Activated effector memory CD4-positive, alpha-beta T cell treated with Interleukin-2 at 50 U/mL for 16 hours (primary cell): ENCODE measurements around the gene PIGK.
A peak's percentile ranks its signal among the peaks of the same experiment; 100 is the strongest.
"Not testable (repeated sequence)": the region's sequence is repeated elsewhere in the genome, so short reads cannot be mapped to it uniquely, and the experiment has no call there.

Experiments
- DNase-seq: peaks from one replicate; pipeline ENCODE4 v3.0.0-alpha.2; 2020

Gene PIGK

DNA sequence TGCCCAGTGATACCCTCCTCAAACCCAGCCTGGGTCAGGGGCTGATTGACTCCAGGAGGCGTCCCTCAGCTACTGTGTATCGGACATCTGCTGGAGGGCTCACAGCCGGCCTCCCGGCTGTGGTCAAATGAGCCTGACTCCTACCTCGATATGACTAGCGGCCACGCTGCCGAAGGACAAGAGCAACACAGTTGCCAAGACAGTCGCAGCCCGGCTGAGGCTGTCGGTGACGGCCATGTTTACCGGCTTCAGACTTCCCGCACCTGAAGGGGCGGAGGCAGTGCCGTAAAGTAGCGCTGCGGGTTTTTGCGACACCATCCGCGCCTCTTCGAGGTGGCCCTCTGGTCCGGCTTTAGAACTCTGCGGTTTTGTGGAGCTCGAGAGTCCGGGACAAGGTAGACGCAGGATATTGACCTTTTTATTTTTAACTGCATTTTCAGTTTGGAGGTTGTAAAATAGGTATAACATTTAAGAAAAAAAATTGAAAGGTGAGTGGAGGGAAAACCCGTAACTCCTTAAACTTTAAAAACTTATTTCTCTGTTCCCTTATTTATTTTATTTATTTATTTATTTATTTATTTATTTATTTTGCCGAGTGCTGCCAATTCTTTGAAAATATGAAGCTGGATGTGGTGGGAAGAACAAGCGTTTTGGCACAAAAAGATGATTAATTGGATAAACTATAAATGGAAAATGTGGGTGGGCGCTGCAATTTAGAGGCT is at the start of gene PIGK:
Gene PIGK, minus strand, starts transcription at position 265 of the 722 bp plus-strand sequence. Its CDS starts 28 bp downstream, at position 237.
- DNase-seq = peak; percentile 82

GRCh38 chr1:77267035-77267434 is 47.8 kb upstream of the PIGK start:
- DNase-seq = no peak

GRCh38 chr1:77265180-77265579 is 46.0 kb upstream of the PIGK start:
- no peak for DNase-seq

GRCh38 chr1:77263708-77264107 is 44.5 kb upstream of the PIGK start:
- DNase-seq = no peak

DNA sequence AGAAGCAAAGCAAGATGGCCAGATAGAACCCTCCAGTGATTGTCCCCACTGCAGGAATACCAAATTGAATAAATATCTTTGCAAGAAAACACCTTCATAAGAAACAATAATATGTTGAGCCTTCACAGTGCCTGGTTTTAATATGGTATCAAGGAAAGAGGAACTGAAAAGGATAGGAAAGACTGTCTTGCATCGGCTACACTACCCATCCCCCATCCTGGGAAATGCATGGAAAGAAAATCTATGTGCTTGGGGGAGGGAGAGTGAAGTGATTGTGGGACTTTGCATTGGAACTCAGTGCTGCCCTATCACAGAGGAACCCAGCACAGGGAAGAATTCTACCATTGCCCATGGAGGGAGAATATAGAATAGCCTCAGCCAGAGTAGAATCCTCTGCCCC is 34.0 kb upstream of the PIGK start:
- DNase-seq = no peak

DNA sequence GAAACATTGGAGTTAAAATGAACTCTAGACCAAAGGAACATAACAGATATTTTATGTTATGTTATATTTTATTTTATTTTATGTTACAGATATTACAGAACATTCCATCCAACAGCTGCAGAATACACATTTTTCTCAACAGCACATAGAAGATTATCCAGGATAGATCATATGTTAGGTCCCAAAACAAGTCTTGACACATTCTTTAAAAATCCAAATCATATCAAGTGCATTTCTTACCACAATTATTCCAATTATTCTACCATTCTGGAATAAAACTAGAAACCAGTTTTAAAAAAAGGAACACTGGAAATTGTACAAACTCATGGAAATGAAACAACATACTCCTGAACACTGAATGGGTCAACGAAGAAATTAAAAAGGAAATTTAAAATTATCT is 30.9 kb upstream of the PIGK start:
- no peak for DNase-seq

- no peak for DNase-seq
Observed at GRCh38 chr1:77245830-77246229, 26.6 kb upstream of the PIGK start.

DNA sequence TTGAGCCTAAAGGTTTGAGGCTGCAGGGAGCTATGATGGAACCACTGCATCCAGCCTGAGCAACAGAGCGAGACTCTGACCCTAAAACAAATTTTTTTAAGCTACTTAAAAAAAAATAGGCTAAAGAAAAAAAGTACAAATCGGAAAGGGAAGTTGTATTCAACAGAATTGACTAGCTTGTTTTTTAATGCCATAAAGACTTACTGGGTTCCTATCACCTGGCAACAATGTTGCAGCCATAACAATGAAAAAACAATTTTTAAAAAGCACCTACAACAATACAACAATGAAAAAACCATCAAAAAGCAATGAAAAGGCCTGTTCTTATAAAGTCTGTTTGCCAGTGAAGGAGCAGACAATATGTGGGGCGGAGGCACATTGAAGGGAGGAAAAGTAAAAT is 20.1 kb upstream of the PIGK start:
- no peak for DNase-seq

DNA sequence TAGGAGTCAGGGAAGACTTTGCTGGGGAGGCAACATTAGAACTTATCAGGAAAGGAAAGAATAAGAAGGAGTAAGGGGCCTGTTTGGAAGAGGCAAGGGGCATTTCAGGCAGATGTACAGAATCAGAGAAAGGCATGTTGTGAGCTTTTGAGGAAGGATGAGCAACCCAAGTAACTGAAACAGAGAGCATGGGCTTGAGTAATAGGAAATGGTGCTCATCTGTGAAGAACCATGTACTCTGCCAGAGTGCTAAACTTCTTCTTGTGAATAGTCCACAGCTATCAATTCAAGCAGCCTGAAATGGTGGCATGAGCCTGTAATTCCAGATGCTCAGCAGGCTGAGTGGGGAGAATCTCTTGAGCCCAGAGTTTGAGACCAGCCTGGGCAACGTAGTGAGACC is 19.2 kb upstream of the PIGK start:
- no peak for DNase-seq

GRCh38 chr1:77234943-77235342 is 15.7 kb upstream of the PIGK start:
- no peak for DNase-seq

- DNase-seq = no peak
Observed at GRCh38 chr1:77234096-77234495, 14.9 kb upstream of the PIGK start.

GRCh38 chr1:77232829-77233228 is 13.6 kb upstream of the PIGK start:
- DNase-seq = no peak

DNA sequence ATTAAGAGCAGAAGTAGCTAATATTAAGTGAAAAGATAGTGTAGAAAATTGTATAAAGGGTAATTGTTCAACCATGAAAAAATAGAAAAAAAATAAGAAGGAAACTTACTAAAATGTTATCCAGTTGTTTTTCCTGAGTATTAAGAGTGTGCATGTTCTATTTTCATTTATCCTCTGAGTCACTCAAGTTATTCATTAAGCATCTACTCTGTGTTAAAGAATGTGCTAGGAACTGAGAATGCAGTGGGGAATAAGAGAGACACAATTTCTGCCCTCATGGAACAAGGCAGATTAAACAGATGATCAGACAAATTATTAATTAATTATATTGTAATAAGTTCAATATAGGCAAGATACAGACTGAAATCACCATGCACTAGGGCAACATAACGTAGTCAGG is 10.8 kb upstream of the PIGK start:
- DNase-seq = no peak

DNA sequence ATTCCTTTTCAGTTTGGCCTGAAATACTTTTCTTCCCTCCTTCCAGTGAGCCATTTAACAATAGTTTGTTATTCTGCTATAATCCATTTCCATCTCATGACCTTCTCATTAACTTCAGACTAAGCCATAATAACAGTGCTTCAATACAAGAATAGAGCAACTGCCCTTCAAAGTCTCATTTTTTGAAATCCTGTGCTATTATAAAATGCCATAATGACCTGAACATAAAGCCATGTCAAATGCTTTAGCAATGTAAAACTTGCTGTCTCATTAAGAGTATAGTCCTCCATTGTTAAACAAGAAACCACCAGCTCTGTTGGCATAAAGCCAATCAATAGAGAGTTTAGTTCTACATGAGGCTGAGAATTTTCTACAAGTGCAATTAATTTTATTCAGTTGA is 9.6 kb upstream of the PIGK start:
- DNase-seq = no peak

GRCh38 chr1:77227381-77227780 is 8.2 kb upstream of the PIGK start:
- no peak for DNase-seq

GRCh38 chr1:77222496-77222895 is 3.3 kb upstream of the PIGK start:
- DNase-seq = no peak

DNA sequence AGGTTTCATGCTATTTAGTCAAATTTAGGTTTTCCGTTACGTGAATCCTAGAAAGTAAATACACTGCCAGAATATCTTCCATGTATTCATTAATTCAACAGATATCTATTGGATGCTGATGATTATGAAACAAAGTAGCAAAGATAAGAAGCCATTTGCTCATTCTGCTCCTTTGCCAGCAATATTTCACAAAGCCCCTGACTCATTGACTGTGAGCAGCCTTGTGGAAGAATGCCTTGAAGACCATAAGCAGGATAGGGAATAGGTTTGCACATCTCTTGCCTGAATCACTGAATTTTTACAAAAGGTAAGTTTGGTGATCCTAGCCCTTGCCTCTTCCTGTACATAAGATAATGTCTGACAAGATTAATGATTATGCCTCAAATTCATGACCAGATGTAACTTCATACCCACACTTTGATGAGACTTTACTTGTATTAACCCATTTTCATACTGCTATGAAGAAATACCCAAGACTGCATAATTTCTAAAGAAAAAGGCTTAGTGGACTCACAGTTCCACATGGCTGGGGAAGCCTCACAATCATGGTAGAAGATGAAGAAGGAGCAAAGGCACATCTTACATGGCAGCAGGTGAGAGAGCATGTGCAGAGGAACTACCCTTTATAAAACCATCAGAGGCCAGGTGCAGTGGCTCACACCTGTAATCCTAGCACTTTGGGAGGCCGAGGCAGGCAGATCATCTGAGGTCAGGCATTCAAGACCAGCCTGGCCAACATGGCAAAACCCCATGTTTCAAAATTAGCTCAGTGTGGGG is 1.6 kb upstream of the PIGK start:
- DNase-seq = no peak

DNA sequence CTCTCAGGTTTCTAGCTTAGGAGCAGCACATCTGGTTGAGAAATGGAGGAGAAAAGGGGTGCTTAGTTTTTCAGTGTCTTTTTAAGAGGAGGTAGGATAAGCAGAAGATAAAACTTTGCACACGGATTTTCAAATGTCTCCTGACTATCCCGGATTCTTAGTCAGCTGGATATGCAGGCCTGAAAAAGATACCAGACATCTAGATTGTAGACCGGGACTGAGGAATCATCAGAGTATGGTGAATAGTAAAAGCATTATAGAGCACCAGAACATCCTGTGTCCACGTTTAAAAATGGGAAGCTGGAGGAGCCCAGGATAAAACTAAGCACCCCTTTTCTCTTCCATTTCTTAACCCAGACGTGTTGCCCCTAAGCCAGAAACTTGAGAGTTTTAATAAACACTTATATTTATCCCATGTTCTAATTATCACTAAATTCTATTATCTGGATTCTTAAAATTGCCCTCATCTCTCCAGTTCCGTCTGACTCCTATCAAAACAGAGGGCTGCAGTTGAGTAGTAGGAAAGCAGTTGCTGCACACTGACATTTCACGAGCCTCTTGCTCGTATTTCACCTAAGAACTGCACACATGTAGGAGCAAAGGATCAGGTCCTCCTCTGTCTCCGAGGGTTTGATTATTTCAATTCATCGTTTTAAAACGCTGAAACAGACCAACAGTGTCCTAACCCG is 609 bp downstream of the PIGK start:
- DNase-seq = no peak

DNA sequence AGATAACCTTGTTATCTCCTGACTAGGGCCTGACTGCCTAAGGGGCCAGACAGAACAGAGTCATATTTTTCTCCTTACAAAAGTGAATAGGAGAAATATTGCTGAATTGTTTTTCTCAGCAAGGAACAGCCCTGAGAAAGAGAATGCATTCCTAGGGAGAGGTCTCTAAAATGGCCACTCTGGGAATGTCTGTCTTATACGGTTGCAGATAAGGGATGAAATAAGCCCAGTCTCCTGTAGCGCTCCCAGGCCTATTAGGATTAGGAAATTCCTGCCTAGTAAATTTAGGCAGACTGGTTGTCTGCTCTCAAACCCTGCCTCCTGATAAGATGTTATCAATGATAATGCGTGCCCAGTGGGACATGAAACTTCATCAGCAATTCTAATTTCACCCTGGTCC is 15.2 kb downstream of the PIGK start:
- DNase-seq = not testable (repeated sequence)

GRCh38 chr1:77202751-77203150 is 16.5 kb downstream of the PIGK start:
- no peak for DNase-seq

DNA sequence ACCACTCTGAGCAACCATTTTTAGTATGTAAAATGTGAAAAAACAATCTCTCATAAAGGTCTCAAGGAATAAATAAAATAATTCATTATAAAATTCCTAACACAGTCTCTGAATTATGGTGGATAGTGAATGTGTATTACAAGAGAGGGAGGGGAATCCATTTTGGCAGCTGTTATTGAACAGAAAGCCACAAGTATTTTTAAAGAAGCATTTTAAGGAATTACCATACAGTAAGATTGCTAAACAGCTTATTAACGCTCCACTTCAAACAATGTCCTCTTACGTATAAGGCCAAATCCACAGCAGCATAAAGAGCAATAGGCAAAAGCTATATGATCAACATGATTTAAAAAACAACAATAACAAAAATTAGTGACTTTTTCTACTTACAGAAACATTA is 18.4 kb downstream of the PIGK start:
- no peak for DNase-seq

DNA sequence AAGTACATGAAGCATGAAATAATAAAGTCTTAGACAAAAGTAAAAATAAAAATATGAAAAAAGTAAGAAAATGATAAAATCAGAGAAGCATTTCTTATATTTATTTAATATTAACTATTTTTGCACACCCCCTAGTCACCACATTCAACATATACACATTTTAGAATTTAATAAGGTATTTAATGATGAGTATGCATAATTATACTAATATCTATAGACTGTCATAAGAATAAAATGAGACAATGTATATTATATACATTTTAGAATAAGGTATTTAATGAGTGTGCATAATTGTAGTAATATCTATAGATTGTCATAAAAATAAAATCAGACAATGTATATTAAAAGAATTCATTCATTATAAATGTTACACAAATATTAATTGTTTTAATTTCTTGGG is 18.9 kb downstream of the PIGK start:
- no peak for DNase-seq

DNA sequence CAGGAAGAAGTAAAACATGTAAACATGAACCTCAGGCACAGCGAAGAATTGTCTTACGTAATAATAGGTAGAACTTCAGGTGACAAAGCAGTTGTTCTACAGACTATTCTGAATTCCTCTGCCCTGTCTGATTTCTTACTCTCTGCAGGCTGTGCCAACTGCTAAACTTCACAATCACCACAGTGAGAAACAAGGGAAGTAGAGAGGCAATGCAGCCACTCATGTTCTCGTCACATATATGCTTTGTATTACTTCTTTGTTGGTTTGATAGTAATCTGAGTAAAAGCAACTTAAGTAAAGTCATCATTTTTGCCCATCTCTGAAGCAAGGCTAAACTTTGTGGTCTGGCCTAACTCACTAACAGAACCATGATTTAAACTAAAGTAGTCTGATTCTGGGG is 21.9 kb downstream of the PIGK start:
- no peak for DNase-seq

GRCh38 chr1:77193951-77194350 is 25.3 kb downstream of the PIGK start:
- DNase-seq = no peak
